SK-N-SH (cell line): ENCODE data around the gene LCN15. TPM values are rescaled to one million over a fixed set of nuclear protein-coding genes. Genes with fewer than 3 reads are reported as not detected.
A peak's percentile ranks its signal among the peaks of the same experiment; 100 is the strongest.

Experiments
- CTCF ChIA-PET: fragments of 300-600, 350-600 bp; formaldehyde crosslinking; extraction: SDS; loops from one replicate; lab custom pipeline; 2021; lab: Yijun Ruan, JAX
- POLR2A ChIA-PET: fragments of 350-600 bp; sonication (Branson Sonifier 250); formaldehyde crosslinking; extraction: SDS; loops from one replicate; lab custom pipeline; 2020; ENCODE audit warnings: antibody characterized with exemption, inconsistent platforms; lab: Yijun Ruan, JAX
- DNase-seq: peaks from one replicate; pipeline ENCODE4 v3.0.0; 2012
- H2AFZ ChIP-seq: fragments of 200-600 bp; sonication (generic); 2 replicates; pipeline ENCODE4 v1.8.1; 2016; ENCODE audit warnings: antibody characterized with exemption, mild to moderate bottlenecking, low read depth
- H3F3A ChIP-seq: fragments of 200-600 bp; sonication (generic); replicated peaks from 2 replicates; pipeline ENCODE3; 2016; ENCODE audit warnings: antibody characterized with exemption, mild to moderate bottlenecking; ENCODE audit not compliant: insufficient read depth
- H3K27ac ChIP-seq, 2 experiments: fragments of 200-500 bp in 1 of 2; fragments of 200-600 bp in 1 of 2; sonication (Bioruptor generic) in 1 of 2; sonication (generic), shearing (Covaris generic) in 1 of 2; 2 replicates each; pipeline versions ENCODE4 v1.5.1 to v1.6.1; 2014 to 2016; ENCODE audit warnings: low read depth in 2 of 2, inconsistent platforms in 1 of 2, low read length in 1 of 2, mild to moderate bottlenecking in 1 of 2, mixed read lengths in 1 of 2
- H3K27me3 ChIP-seq: fragments of 200-600 bp; sonication (generic), shearing (Covaris generic); 2 replicates; pipeline ENCODE4 v1.6.1; 2016; ENCODE audit warnings: mixed run types; ENCODE audit not compliant: insufficient read depth
- H3K36me3 ChIP-seq, 2 experiments: fragments of 200-500 bp in 1 of 2; fragments of 200-600 bp in 1 of 2; sonication (Bioruptor generic) in 1 of 2; sonication (generic) in 1 of 2; replicated peaks in 1 of 2; 2 replicates each; pipeline versions ENCODE3 to v1.5.1; 2014 to 2016; ENCODE audit warnings: low read length in 1 of 2, mild to moderate bottlenecking in 1 of 2; ENCODE audit not compliant: insufficient read depth in 2 of 2, control insufficient read depth in 1 of 2
- H3K4me1 ChIP-seq, 2 experiments: fragments of 200-500 bp in 1 of 2; fragments of 200-600 bp in 1 of 2; sonication (Bioruptor generic) in 1 of 2; sonication (generic), shearing (Covaris generic) in 1 of 2; 2 replicates each; pipeline versions ENCODE4 v1.5.1 to v1.6.1; 2014 to 2016; ENCODE audit warnings: low read depth in 1 of 2, low read length in 1 of 2, mixed run types in 1 of 2; ENCODE audit not compliant: insufficient read depth in 2 of 2, control insufficient read depth in 1 of 2
- H3K4me2 ChIP-seq: fragments of 200-600 bp; sonication (generic), shearing (Covaris generic); 2 replicates; pipeline ENCODE4 v1.6.1; 2017; ENCODE audit warnings: mixed run types
- H3K4me3 ChIP-seq, 2 experiments: fragments of 200-500 bp in 1 of 2; fragments of 200-600 bp in 1 of 2; sonication (Bioruptor generic) in 1 of 2; sonication (generic), shearing (Covaris generic) in 1 of 2; 2 replicates each; pipeline versions ENCODE4 v1.5.1 to v1.8.1; 2014 to 2016; ENCODE audit warnings: low read depth in 2 of 2, inconsistent platforms in 1 of 2, low read length in 1 of 2, mild to moderate bottlenecking in 1 of 2, mixed read lengths in 1 of 2, moderate library complexity in 1 of 2
- H3K79me2 ChIP-seq: fragments of 200-600 bp; sonication (generic); 2 replicates; pipeline ENCODE4 v1.8.1; 2017; ENCODE audit warnings: mild to moderate bottlenecking; ENCODE audit not compliant: insufficient read depth
- H3K9ac ChIP-seq: fragments of 200-600 bp; sonication (generic); 2 replicates; pipeline ENCODE4 v1.6.1; 2017; ENCODE audit warnings: mixed run types
- H3K9me2 ChIP-seq: fragments of 200-600 bp; sonication (generic); 2 replicates; pipeline ENCODE4 v1.6.1; 2017; ENCODE audit warnings: mixed run types
- H3K9me3 ChIP-seq: fragments of 200-600 bp; sonication (generic); 2 replicates; pipeline ENCODE4 v1.6.1; 2017; ENCODE audit warnings: mixed run types, mild to moderate bottlenecking, moderate library complexity
- H4K20me1 ChIP-seq: fragments of 200-600 bp; sonication (generic); 2 replicates; pipeline ENCODE4 v1.6.1; 2017; ENCODE audit warnings: mild to moderate bottlenecking, mixed run types; ENCODE audit not compliant: insufficient read depth
- CHD2 ChIP-seq: fragments of 150-350 bp; IDR thresholded peaks from 2 replicates; pipeline ENCODE4 v1.6.1; 2018; ENCODE audit warnings: low read length; ENCODE audit not compliant: partially characterized antibody
- IRF3 ChIP-seq: fragments of 150-350 bp; IDR thresholded peaks from 2 replicates; pipeline ENCODE4 v1.6.1; 2016; ENCODE audit warnings: mild to moderate bottlenecking, low read depth, low read length
- JUND ChIP-seq: IDR thresholded peaks from 2 replicates; pipeline ENCODE4 v1.4.0; 2012
- MAX ChIP-seq: IDR thresholded peaks from 2 replicates; pipeline ENCODE4 v1.4.0; 2012; ENCODE audit warnings: low read depth
- MEF2A ChIP-seq: IDR thresholded peaks from 2 replicates; pipeline ENCODE4 v1.4.0; 2012; ENCODE audit warnings: low read depth, borderline replicate concordance
- MXI1 ChIP-seq: IDR thresholded peaks from 2 replicates; pipeline ENCODE4 v1.6.1; 2012; ENCODE audit warnings: mild to moderate bottlenecking, low read depth, low read length, improper control_type of control experiment
- NFIC ChIP-seq: IDR thresholded peaks from 2 replicates; pipeline ENCODE4 v1.4.0; 2012; ENCODE audit warnings: borderline replicate concordance
- NRF1 ChIP-seq: IDR thresholded peaks from 2 replicates; pipeline ENCODE4 v1.6.1; 2012; ENCODE audit warnings: low read depth, mild to moderate bottlenecking, low read length
- PBX3 ChIP-seq: IDR thresholded peaks from 2 replicates; pipeline ENCODE4; 2012
- POLR2AphosphoS5 ChIP-seq: IDR thresholded peaks from 2 replicates; pipeline ENCODE4 v1.6.1; 2012; ENCODE audit warnings: low read depth, low read length
- RAD21 ChIP-seq: IDR thresholded peaks from 2 replicates; pipeline ENCODE4 v1.6.1; 2012; ENCODE audit warnings: mild to moderate bottlenecking, low read length
- RFX5 ChIP-seq: IDR thresholded peaks from 2 replicates; pipeline ENCODE4 v1.6.1; 2012; ENCODE audit warnings: mild to moderate bottlenecking, improper control_type of control experiment, low read length
- RXRA ChIP-seq: IDR thresholded peaks from 2 replicates; pipeline ENCODE4 v1.4.0; 2012; ENCODE audit warnings: low read depth, mild to moderate bottlenecking, borderline replicate concordance
- SMC3 ChIP-seq: IDR thresholded peaks from 2 replicates; pipeline ENCODE4 v1.6.1; 2012; ENCODE audit warnings: low read depth, low read length, improper control_type of control experiment
- TAF1 ChIP-seq: IDR thresholded peaks from 2 replicates; pipeline ENCODE4 v1.6.1; 2012; ENCODE audit warnings: low read depth, mild to moderate bottlenecking, low read length, moderate library complexity, borderline replicate concordance
- TCF12 ChIP-seq: IDR thresholded peaks from 2 replicates; pipeline ENCODE4 v1.4.0; 2012
- TEAD4 ChIP-seq: IDR thresholded peaks from 2 replicates; pipeline ENCODE4 v1.4.0; 2012; ENCODE audit warnings: mild to moderate bottlenecking, borderline replicate concordance; ENCODE audit not compliant: insufficient read depth
- USF1 ChIP-seq: IDR thresholded peaks from 2 replicates; pipeline ENCODE4 v1.4.0; 2012; ENCODE audit warnings: low read depth, borderline replicate concordance
- USF2 ChIP-seq: fragments of 150-350 bp; IDR thresholded peaks from 2 replicates; pipeline ENCODE4 v1.6.1; 2017; ENCODE audit warnings: antibody characterized with exemption, low read length, low read depth, borderline replicate concordance
- WGBS: methylation state at CpG from one replicate; pipeline ENCODE4 v1.1.6; 2017; ENCODE audit warnings: low lambda C conversion rate; 5-methylcytosine and 5-hydroxymethylcytosine counted together
- polyA plus RNA-seq, 3 experiments: library from polyadenylated mRNA; depleted of rRNA; stranded (reverse); fragments of >200 nt; gene quantifications; 2 replicates each; pipeline ENCODE4 v1.2.3, GENCODE V29; 2012

The LCN15 gene
- polyA plus RNA-seq, 1 of the 3 experiments (the other 2 are of a cell fraction) = 0.08 TPM

GRCh38 chr9:136808075-136808805 is 43.9 kb upstream of the LCN15 start:
- Histone ChIP-seq H3K27me3 (no peaks in the 10 kb centered on the region), H3F3A (no peaks in the 10 kb centered on the region), H3K79me2 (peaks cover 53% of the 10 kb centered on the region), H3K36me3 (peaks cover 16 to 25% of the 10 kb centered on the region in 2 experiments), H3K27ac (peak overlapping the region; percentile 55 to 86; a peak in 3 of 4 replicates), H3K9me3 (no peaks in the 10 kb centered on the region), H3K4me2 (peak overlapping the region; percentile 76), H3K4me1 (peaks cover 20 to 22% of the 10 kb centered on the region in 2 experiments; a peak in 3 of 4 replicates), H3K4me3 (peak overlapping the region; percentile 66 to 96), H4K20me1 (peaks cover 24% of the 10 kb centered on the region), H3K9me2 (no peaks in the 10 kb centered on the region), H2AFZ (peak overlapping the region; percentile 56; the same call in 1 of the 2 replicates), H3K9ac (peak overlapping the region; percentile 89)
- DNase-seq = peak; percentile 78
- WGBS = 0% methylated on average over 9 of the region's 93 CpGs
- peak; percentile 33; the same call in 1 of the 2 replicates for TF ChIP-seq MXI1
- no peak for TF ChIP-seq PBX3
- CTCF ChIA-PET = interaction anchor here (1.2 to 6.5 kb wide), 6 partner anchors 9 to 47 kb away, joined by 4 to 30 read pairs (median 5); partner anchors contain the start of gene AJM1
- POLR2A ChIA-PET = interaction anchor here (0.9 to 3.2 kb wide), 4 partner anchors 10 to 40 kb away, joined by 3 to 10 read pairs (median 4); partner anchors contain the start of gene AJM1

GRCh38 chr9:136807281-136808074 is 43.2 kb upstream of the LCN15 start, which contains the start of gene RABL6:
RABL6 (plus strand) TSS chr9:136807948; CDS start chr9:136808197, 249 bp downstream.
- WGBS = 5% methylated on average over 23 of the region's 96 CpGs
- peaks cover 24% of the 10 kb centered on the region for H4K20me1 ChIP-seq
- H3K9ac ChIP-seq = peak within 1 kb of the TSS; percentile 89
- CTCF ChIA-PET = interaction anchor here (0.9 to 6.5 kb wide), 8 partner anchors 9 to 222 kb away, joined by 3 to 30 read pairs (median 5); partner anchors contain the start of gene AJM1
- peaks cover 20 to 22% of the 10 kb centered on the region in 2 experiments; a peak in 3 of 4 replicates for H3K4me1 ChIP-seq
- H3K27me3 ChIP-seq = no peaks in the 10 kb centered on the region
- peak within 1 kb of the TSS; percentile 79; the same call in 1 of the 2 replicates for H2AFZ ChIP-seq
- H3K4me2 ChIP-seq = peak within 1 kb of the TSS; percentile 96
- H3K9me2 ChIP-seq = no peaks in the 10 kb centered on the region
- H3K4me3 ChIP-seq = peak within 1 kb of the TSS; percentile 79 to 96
- H3K27ac ChIP-seq = peak within 1 kb of the TSS; percentile 55 to 86; a peak in 3 of 4 replicates
- no peaks in the 10 kb centered on the region for H3K9me3 ChIP-seq
- peak; percentile 99 for DNase-seq
- peaks cover 46% of the 10 kb centered on the region for H3K79me2 ChIP-seq
- peaks cover 9 to 20% of the 10 kb centered on the region in 2 experiments for H3K36me3 ChIP-seq
- H3F3A ChIP-seq = no peaks in the 10 kb centered on the region
- POLR2A ChIA-PET = interaction anchor here (0.7 to 3.2 kb wide), 4 partner anchors 9 to 41 kb away, joined by 3 to 10 read pairs (median 4); partner anchors contain the start of gene AJM1
- TF ChIP-seq TAF1 (peak; percentile 91), TCF12 (no peak), RXRA (no peak), RAD21 (no peak), MAX (peak; percentile 65; the same call in 1 of the 2 replicates), PBX3 (no peak), NFIC (no peak), USF1 (no peak), RFX5 (no peak), POLR2AphosphoS5 (peak; percentile 90), NRF1 (peak; percentile 82), SMC3 (no peak), JUND (no peak), TEAD4 (no peak), CHD2 (no peak), IRF3 (no peak), USF2 (no peak), MEF2A (no peak)
